HG03045 (cell line): ENCODE results near the gene TMEM163.

Source experiments
- ATAC-seq: cut with Tn5 transposase; IDR thresholded peaks from one replicate; pipeline ENCODE4 v1.9.1; 2021; ENCODE audit warnings: mild to moderate bottlenecking, moderate library complexity; ENCODE audit not compliant: unreplicated experiment

TMEM163 gene

DNA sequence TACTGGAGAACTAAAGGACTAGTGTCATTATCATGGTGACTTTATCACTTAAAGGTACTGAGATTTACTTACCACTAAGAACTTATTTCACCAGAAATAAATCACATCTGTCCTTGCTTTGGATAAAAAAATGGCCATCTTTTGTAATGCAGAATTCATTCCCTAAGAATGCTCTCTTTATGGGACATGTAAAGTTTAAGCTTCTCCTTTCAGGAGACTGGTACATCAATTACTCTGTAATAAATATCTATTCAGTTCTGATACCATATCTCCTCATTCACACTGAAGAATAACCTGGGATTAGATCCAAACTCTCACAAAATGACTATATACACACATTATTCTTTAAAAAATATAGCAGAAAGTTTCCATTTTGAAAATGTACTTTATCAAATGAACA lies 24.4 kb downstream of the TMEM163 start:
- no peak for ATAC-seq

- no peak for ATAC-seq
These were observed 25.2 kb downstream of the TMEM163 start for GRCh38 chr2:134693359-134694330.

- ATAC-seq = peak; percentile 53
These were observed 26.3 kb downstream of the TMEM163 start for GRCh38 chr2:134692499-134692898.

GRCh38 chr2:134690629-134691215 lies 28.1 kb downstream of the TMEM163 start:
- ATAC-seq = no peak

DNA sequence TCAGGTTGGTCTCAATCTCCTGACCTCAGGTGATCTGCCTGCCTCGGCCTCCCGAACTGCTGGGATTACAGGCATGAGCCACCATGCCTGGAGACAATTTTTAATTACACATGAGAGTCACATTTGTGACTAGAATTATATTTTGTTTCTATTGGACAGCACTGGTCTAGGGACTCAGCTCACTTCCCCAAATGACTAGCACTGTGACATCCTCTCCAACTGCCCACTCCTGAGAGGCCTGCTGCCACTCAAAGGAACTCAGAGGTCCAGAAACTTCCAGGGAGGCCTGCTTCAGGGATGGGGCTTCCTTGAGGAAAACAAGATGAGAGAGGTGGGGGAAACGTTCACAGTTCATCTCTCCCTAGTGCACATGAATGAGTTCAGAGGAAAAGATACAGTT lies 29.5 kb downstream of the TMEM163 start:
- no peak for ATAC-seq

DNA sequence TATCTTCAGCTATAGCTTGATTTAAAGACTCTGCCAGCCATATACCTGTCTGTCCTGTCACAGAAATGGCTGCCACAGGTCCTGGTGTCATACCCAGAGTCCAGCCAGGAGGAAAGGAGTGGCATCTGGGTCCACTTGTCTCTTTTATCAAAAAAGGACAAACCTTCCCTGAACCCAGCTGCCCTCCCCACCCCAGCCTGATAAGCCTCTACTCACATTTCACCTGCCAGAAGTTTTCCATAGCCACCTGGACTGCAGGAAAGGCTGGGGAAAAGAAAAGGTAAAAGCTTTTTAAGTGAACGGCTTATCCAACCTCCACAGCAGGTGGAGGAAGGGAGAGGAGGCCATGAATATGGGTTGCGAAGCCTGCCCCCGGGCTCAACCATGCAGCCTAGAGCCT lies 32.8 kb downstream of the TMEM163 start:
- no peak for ATAC-seq

GRCh38 chr2:134683561-134684112 lies 35.2 kb downstream of the TMEM163 start:
- ATAC-seq = peak; percentile 70

DNA sequence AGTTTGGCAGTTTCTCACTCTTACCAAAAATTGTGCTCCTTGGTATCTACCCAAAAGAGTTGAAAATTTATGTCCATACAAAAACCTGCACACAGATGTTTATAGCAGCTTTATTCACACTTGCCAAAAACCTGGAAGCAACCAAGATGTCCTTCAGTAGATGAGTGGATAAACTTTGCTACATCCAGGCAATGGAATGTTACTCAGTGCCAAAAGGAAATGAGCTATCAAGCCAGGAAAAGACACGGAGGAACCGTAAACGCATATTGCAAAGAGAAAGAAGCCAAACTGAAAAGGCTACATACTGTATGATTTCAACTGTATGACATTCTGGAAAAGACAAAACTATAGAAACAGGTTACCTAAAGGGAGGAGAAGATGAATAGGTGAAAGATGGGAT lies 36.1 kb downstream of the TMEM163 start:
- no peak for ATAC-seq

DNA sequence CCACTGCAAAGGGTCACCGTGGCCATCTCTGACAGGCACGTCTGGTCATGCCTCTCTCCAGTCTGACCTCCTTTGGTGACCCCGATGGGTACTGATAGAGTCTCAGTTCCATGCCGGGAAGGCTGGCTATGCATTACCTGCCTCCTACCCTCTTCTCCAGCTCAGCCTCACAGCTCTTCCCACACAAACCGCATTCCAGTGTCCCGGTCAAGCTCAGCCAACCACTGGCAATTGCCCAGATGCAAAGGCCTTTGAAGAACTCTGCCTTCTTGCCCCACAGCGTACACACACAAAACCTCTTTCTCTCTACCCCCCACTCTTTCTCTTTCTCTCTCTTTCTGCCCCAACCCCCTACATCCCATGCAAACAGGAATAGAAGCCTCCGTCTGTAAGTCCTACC lies 37.6 kb downstream of the TMEM163 start:
- ATAC-seq = no peak

DNA sequence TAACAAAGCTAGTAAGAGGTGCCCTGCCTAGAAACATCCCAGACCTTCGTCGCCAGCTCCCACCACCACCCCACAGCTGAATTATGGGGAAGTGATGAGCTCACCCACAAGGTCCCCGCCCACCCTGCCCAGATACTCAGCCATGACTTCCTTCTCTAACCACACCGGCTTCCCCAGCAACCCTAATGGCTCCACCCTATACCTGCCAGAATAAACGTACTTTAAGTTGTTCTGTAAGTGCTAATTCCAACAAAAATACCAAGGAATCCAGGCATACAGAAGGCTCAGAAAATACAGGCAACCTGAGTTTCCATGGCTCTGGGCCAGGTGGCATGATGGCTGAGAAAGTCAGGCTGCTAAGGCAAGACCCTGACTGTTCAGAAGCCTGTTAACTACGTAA lies 39.1 kb downstream of the TMEM163 start:
- ATAC-seq = no peak

GRCh38 chr2:134679294-134679693 lies 39.5 kb downstream of the TMEM163 start:
- no peak for ATAC-seq

GRCh38 chr2:134677856-134678756 lies 40.7 kb downstream of the TMEM163 start:
- ATAC-seq = no peak

GRCh38 chr2:134676960-134677359 lies 41.8 kb downstream of the TMEM163 start:
- no peak for ATAC-seq

DNA sequence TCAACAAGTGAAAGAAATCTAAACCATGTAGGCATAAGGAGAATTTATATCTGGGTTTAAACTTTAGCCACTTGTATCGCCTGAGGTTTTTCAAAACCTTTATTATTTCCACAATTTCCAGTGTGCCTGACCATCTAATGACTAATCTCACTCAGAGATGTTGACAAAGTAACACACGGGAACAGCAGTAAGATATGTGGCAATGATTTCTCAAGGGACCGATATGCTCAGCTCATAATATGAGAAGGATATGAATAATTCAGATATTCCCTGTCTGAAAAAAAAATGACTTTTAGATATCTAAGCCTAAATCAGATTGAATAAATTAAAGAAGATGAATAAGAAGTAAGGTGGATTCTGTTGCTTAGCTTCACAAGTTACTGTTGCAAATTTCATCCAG lies 43.5 kb downstream of the TMEM163 start:
- no peak for ATAC-seq

DNA sequence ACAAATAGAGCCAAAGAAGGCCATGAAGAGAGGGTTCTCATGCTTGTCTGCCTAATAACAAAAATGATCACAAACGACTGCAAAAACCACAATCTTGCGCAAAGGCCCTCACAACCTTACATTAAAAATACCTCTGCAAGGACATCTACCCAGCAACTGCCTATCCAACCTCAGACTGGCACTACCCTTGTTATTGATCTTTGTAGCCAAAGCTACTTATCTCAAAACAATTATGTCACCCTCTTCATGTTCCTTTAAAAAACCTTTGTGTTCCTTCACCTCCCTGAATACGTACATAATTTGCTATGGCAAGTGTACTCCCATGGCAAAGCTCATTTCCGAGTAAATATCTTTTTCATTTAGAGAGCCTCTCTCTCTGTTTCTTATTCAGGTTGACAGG lies 44.1 kb downstream of the TMEM163 start:
- no peak for ATAC-seq

GRCh38 chr2:134671513-134671912 lies 47.3 kb downstream of the TMEM163 start:
- ATAC-seq = no peak

DNA sequence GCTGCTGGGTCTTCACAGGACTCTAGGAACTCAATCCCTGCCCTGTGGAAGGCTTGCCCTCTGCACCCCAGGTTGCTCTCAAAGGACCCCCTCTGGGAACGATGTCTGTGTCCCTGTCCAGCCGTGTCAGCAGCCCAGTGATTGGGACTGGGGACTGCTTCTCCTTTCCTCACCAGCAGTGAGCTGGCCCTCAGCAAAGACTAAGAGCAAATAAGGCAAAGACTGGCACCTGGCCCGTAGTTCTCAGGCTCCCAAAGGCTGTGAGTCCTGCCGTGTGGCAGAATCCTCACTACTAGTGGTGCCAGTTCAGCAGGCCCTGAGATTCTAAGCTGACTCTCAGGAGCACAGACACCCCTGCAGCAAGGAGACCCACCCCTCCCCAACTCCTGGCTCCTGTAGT lies 47.8 kb downstream of the TMEM163 start:
- ATAC-seq = no peak

GRCh38 chr2:134669731-134670669 lies 48.8 kb downstream of the TMEM163 start:
- ATAC-seq = no peak

- ATAC-seq = no peak
These were observed 50.0 kb downstream of the TMEM163 start for GRCh38 chr2:134668821-134669220.

DNA sequence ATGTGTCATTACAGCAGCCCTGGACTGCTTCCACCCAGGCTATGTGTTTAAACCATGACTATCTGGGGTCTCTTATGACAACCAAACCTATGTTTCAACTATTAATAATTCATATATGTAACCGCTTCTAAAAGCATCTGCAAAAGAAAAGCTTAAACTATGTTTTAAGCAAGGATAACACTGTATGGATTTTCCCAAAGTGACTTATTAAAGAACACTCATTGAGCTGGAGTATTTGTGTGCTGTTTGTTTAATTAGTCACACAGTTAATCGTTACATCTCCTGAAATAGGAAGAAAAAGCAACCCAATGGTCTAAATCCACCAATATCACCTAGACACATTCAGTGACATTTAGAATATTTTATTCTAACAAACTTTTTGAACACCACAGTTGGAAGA lies 51.3 kb downstream of the TMEM163 start:
- ATAC-seq = no peak
